GM19193 (cell line): ENCODE data around the gene SMARCA5.
A peak's percentile ranks its signal among the peaks of the same experiment; 100 is the strongest.

Experiments
- POLR2A ChIP-seq: IDR thresholded peaks from 4 replicates; pipeline ENCODE4 v1.6.1; 2011; ENCODE audit not compliant: insufficient read depth, insufficient read length; ENCODE audit errors: extremely low read depth

Gene SMARCA5

GRCh38 chr4:143513314-143514168 lies at the start of gene SMARCA5:
SMARCA5 (plus strand) TSS chr4:143513702; CDS start chr4:143513925, 223 bp downstream.
- TF ChIP-seq POLR2A, result peak; percentile 84

GRCh38 chr4:143473334-143474126 lies 40.0 kb upstream of the SMARCA5 start:
- no peak for TF ChIP-seq POLR2A

- TF ChIP-seq POLR2A, result no peak
Observed at GRCh38 chr4:143477487-143477886, 36.0 kb upstream of the SMARCA5 start.

- no peak for TF ChIP-seq POLR2A
Observed at GRCh38 chr4:143481361-143481760, 32.1 kb upstream of the SMARCA5 start.

GRCh38 chr4:143482840-143483239 lies 30.7 kb upstream of the SMARCA5 start:
- TF ChIP-seq POLR2A, result no peak

- TF ChIP-seq POLR2A, result no peak
Observed at GRCh38 chr4:143486314-143486713, 27.2 kb upstream of the SMARCA5 start.

- TF ChIP-seq POLR2A, result no peak
Observed at GRCh38 chr4:143488687-143489086, 24.8 kb upstream of the SMARCA5 start.

- no peak for TF ChIP-seq POLR2A
Observed at GRCh38 chr4:143489106-143489505, 24.4 kb upstream of the SMARCA5 start.

GRCh38 chr4:143498021-143498420 lies 15.5 kb upstream of the SMARCA5 start:
- TF ChIP-seq POLR2A, result no peak

GRCh38 chr4:143502231-143502630 lies 11.3 kb upstream of the SMARCA5 start:
- TF ChIP-seq POLR2A, result no peak

- no peak for TF ChIP-seq POLR2A
Observed at GRCh38 chr4:143506031-143506430, 7.5 kb upstream of the SMARCA5 start.

- no peak for TF ChIP-seq POLR2A
Observed at GRCh38 chr4:143511906-143512305, 1.6 kb upstream of the SMARCA5 start.

GRCh38 chr4:143512978-143513313 lies 556 bp upstream of the SMARCA5 start:
- no peak for TF ChIP-seq POLR2A

- no peak for TF ChIP-seq POLR2A
Observed at GRCh38 chr4:143514169-143514495, 630 bp downstream of the SMARCA5 start.

- no peak for TF ChIP-seq POLR2A
Observed at GRCh38 chr4:143514497-143514896, 995 bp downstream of the SMARCA5 start.

GRCh38 chr4:143514901-143515300 lies 1.4 kb downstream of the SMARCA5 start:
- TF ChIP-seq POLR2A, result no peak
